Subcutaneous adipose tissue (tissue), 4 donors: ENCODE results near the gene PIGU. TPM values are rescaled to one million over a fixed set of nuclear protein-coding genes. Genes with fewer than 3 reads are reported as not detected.

Experiments used
- CTCF ChIP-seq: fragments of 450-650 bp; IDR thresholded peaks from one replicate; pipeline ENCODE4 v1.5.1; 2016; ENCODE audit warnings: low read depth, mild to moderate bottlenecking, control low read depth, antibody characterized with exemption, moderate library complexity
- total RNA-seq, 4 donors: library from RNA; depleted of rRNA; stranded (reverse); fragments of >200 nt; gene quantifications; one replicate each; pipeline ENCODE4 v1.1.0, GENCODE V29; 2016

The PIGU gene
- total RNA-seq, 4 donors from 2014 or later, result 5.7 to 13.9 (median 7.7) TPM

GRCh38 chr20:34709044-34709830 lies 32.3 kb upstream of the PIGU start:
- TF ChIP-seq CTCF, result no peak

GRCh38 chr20:34708621-34709043 lies 31.7 kb upstream of the PIGU start:
- TF ChIP-seq CTCF, result no peak

- no peak for TF ChIP-seq CTCF
Observed at GRCh38 chr20:34706912-34707784, 30.3 kb upstream of the PIGU start.

DNA sequence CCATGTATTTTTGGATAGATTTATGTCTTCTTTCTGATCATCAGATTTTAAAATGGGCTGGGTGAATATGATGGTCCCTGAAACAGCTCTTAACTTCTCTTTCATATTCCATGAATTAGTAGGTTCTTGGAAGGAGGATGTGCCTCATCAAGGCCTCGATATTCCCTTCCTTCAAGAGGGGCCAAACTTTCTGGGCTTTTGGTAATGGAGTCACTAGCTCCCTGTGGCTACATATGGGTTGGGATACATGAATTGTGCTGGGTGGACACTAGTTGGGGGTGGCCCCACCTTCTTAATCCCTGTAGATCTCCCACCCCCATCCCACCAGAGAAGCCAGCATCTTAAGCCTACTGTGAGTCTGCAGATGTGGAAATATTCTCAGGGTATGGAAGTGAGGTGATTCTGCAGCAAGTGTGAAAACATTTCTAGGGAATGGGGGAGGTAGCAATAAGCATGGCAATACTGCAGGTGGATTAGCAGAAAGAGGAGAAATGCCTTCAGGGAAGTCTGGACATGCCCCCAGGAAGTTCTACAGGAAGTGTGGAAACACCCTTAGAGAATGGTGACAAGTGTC lies 29.5 kb upstream of the PIGU start:
- no peak for TF ChIP-seq CTCF

DNA sequence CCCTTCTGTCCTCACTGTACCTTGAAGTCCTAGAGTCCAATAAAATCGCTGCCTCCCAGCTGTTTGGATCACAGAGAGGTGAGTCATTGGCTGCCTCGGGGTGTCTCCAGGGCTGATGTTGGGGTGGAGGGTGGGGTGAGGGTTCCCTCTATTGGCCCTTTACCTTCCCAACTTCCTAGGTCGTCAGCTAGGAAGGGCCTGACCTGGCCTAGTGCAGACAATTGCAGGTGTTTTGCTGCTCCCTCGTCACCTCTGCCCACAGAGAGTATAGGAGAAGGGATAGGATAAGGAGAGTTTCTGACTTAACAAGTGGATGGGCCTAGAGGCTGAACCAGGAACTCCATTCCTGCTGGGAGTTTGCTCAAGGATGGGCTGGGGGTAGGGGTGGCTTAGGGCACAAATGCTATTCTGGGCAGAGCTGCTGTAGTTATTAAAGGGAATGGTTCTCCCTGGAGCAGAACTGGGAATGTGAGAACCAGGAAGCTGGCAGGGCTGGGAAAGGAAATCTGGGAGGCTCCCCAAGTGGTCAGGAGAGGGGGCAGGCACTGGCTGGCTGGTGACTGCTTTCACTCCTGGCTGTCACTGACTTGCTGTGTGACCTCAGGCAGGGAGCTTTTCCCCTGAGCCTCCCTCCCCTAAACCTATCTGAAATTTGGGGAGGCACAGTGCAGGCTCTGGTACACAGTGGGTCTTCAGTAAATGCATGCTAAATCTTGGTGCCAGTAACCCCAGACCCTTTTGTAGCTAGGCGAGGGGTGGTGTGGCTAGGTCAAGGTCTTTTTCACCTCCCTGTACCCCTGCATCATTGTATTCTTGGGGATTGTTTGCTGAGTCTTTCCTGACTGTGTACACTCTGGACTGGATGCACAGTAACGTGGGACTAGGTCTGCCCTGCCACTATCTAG lies 28.8 kb upstream of the PIGU start:
- TF ChIP-seq CTCF, result no peak

- no peak for TF ChIP-seq CTCF
Observed at GRCh38 chr20:34705008-34705396, 28.1 kb upstream of the PIGU start.
